Mesodermal cell (in vitro differentiated cells): ENCODE results near the gene CALML6.
A peak's percentile ranks its signal among the peaks of the same experiment; 100 is the strongest.
"Not testable (repeated sequence)": the region's sequence is repeated elsewhere in the genome, so short reads cannot be mapped to it uniquely, and the experiment has no call there.

Experiments
- H3K27ac ChIP-seq: 2 replicates; pipeline ENCODE4 v1.7.0; 2013; ENCODE audit warnings: mild to moderate bottlenecking, low read depth, low read length, moderate library complexity; ENCODE audit not compliant: severe bottlenecking
- H3K36me3 ChIP-seq: 2 replicates; pipeline ENCODE4 v1.7.1; 2013; ENCODE audit warnings: mild to moderate bottlenecking, low read length, moderate library complexity; ENCODE audit not compliant: control insufficient read depth, insufficient read depth
- H3K4me1 ChIP-seq: one replicate; pipeline ENCODE4 v1.7.1; 2013; ENCODE audit warnings: mild to moderate bottlenecking, low read length; ENCODE audit not compliant: insufficient read depth, control insufficient read depth, poor library complexity, severe bottlenecking
- H3K4me3 ChIP-seq: 2 replicates; pipeline ENCODE4 v1.7.0; 2013; ENCODE audit warnings: low read length, control low read depth, mild to moderate bottlenecking; ENCODE audit not compliant: insufficient read depth, poor library complexity, severe bottlenecking; ENCODE audit errors: extremely low read depth
- H3K9me3 ChIP-seq: 2 replicates; pipeline ENCODE4 v1.7.1; 2013; ENCODE audit warnings: mild to moderate bottlenecking, low read length, moderate library complexity; ENCODE audit not compliant: control insufficient read depth
- WGBS, 2 experiments: methylation state at CpG; one replicate each; pipeline ENCODE4 v1.1.5; 2013; ENCODE audit warnings: missing lambda C conversion rate in 2 of 2; ENCODE audit not compliant: insufficient coverage in 2 of 2; 5-methylcytosine and 5-hydroxymethylcytosine counted together

The CALML6 gene

DNA sequence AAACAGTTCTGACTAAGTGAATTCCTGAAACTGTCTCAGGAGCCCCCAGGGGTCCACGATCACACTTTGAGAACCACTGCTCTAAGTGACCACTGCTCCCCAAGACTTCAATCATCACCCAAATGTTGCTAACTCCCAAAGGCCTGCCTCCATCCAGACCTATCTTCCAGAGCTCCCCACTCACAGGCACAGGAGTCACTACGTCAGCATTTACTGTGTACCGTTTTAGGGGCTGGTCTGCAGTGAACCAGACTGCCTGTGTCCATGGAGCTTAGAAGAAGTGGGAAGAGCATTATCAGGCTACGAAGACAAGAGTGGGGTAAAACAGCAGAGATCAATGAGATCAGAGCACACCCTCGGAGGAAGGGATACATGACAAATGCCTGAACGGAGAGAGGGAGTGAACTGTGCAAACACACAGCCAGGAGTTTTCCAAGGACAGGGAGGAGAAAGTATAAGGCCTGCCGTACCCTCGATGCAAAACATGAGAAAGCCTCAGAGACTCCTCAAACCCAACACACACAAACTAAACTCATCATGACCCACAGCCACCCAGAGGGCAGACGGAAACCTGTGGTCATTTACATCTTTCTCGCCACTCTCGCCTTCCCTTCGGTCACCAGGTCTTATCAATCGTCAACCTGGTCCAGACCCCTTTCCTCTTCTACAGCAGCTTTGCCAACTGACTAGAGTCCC is 34.3 kb upstream of the CALML6 start:
- Histone ChIP-seq H3K36me3 (peaks cover 70% of the 10 kb centered on the region), H3K9me3 (no peaks in the 10 kb centered on the region), H3K27ac (no peak overlapping the region), H3K4me1 (peaks cover 22% of the 10 kb centered on the region), H3K4me3 (no peak overlapping the region)
- 91 to 92% methylated on average over 9 to 11 of the region's 13 CpGs for WGBS, 2 experiments

DNA sequence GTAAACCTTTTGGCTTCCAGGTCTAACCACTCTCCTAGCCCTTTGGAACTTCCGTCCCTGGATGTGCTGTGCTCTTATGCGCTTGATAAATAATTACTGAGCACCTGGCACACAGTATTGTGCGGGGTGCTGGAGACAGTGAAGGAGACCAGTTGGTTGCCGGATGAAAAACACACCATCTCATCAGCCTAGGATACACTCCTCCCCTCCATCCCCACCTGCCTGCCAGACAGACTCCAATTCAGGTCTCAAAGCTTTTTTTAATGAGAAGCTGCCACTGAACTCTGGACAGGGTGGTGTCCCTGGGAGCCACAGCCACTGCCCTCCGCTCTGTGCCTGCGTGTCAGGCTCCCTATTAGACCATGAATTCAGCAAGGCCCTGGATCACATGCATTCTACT is 33.3 kb upstream of the CALML6 start:
- Histone ChIP-seq H3K4me1 (peaks cover 22% of the 10 kb centered on the region), H3K27ac (no peak overlapping the region)

DNA sequence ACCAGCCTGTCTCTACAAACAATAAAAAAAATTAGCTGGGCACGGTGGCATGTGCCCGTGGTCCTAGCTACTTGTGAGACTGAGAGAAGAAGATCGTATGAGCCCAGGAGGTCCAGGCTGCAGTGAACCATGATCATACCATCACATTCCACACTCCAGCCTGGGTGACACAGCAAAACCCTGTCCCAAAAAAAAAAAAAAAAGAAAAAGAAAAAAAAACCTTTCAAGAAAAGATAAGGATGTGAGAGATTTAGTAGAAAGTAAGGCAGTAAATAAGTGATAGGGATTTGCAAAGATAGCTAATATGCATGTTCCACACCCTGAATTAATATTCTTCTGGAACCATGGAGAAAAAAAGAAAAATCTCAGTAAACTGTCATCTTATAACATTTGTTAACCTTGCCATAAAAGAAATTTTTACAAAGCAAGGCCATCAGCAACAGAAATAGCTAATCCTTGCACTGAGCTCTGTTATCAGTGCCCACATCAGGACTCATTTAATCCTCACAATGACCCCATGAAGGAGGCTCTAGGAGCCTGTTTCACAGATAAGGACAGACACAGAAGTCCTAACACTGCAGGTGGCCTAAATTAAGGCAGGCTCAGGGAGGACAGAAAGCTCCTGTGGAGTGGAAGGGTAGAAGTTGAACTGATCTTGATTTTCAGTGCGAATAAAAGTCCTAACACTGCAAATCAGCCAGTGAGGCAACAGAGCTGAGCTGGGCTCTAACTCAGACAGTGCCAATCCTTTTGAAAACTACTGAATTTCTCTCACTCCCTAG is 31.8 kb upstream of the CALML6 start:
- Histone ChIP-seq H3K4me1 (peaks cover 27% of the 10 kb centered on the region), H3K4me3 (no peak overlapping the region), H3K36me3 (peaks cover 68% of the 10 kb centered on the region), H3K27ac (peak overlapping the region; percentile 51), H3K9me3 (no peaks in the 10 kb centered on the region)
- 80 to 81% methylated on average over 1 to 3 of the region's 4 CpGs for WGBS, 2 experiments

More for the DNA sequence above, 33.3 kb upstream of the CALML6 start:
- WGBS, 2 experiments, result 95 to 98% methylated on average over 4 to 6 of the region's 6 CpGs
- Histone ChIP-seq H3K36me3 (peaks cover 70% of the 10 kb centered on the region), H3K4me3 (no peak overlapping the region), H3K9me3 (no peaks in the 10 kb centered on the region)

DNA sequence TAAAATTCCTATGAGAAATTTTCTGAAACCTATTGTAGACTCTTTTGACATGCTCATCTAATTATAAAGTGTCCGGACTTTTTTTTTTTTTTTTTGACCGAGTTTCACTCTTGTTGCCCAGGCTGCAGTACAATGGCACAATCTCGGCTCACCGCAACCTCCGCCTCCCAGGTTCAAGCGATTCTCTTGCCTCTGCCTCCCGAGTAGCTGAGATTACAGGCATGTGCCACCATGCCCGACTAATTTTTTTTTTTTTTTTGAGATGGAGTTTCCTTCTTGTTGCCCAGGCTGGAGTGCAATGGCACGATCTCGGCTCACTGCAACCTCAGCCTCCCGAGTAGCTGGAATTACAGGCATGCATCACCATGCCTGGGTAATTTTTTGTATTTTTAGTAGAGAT is 31.2 kb upstream of the CALML6 start:
- not testable (repeated sequence) for H3K9me3 ChIP-seq, H3K4me3 ChIP-seq
- peak overlapping the region; percentile 51 for H3K27ac ChIP-seq
- WGBS, 2 experiments, result 83% methylated on average over 6 to 7 of the region's 11 CpGs
- H3K36me3 ChIP-seq, result peaks cover 65% of the 10 kb centered on the region
- peaks cover 28% of the 10 kb centered on the region for H3K4me1 ChIP-seq

DNA sequence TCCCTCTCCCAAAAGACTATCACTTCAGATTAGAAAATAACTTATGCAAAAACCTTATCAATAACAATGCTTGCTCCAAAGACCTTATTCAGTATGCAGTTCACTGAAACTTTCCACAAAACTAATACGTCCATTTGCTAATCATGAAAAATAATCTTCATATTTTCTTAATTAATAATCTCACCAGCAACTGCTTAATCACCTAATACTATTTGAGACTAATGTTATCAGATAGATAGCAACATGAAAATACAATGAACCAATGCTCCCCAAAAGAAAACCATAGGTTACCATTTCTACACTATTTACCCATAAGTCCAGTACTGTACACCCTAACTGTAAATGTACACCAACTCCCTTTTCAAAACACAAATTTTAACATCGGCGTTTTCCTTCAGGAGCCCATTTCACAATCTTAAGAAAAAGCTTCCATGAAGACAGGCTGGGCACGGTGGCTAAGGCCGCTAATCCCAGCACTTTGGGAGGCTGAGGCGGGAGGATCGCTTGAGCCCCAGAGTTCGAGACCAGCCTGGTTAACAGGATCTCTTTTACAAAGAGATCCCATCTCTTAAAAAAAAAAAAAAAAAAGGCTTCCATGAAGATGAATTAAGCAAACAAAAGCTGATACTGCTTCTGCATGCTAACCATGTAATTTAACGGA is 25.8 kb upstream of the CALML6 start:
- peaks cover 17% of the 10 kb centered on the region for H3K4me1 ChIP-seq
- peak overlapping the region; percentile 67 for H3K4me3 ChIP-seq
- 19 to 37% methylated on average over 5 to 6 of the region's 9 CpGs for WGBS, 2 experiments
- peaks cover 41% of the 10 kb centered on the region for H3K36me3 ChIP-seq
- no peaks in the 10 kb centered on the region for H3K9me3 ChIP-seq
- H3K27ac ChIP-seq, result peak overlapping the region; percentile 93

- WGBS, 2 experiments, result 0% methylated on average over 40 to 72 of the region's 88 CpGs
- Histone ChIP-seq H3K4me3 (peak overlapping the region; percentile 67), H3K4me1 (peaks cover 22% of the 10 kb centered on the region), H3K9me3 (no peaks in the 10 kb centered on the region), H3K27ac (peak overlapping the region; percentile 93), H3K36me3 (peaks cover 35% of the 10 kb centered on the region)
These were observed 25.1 kb upstream of the CALML6 start for GRCh38 chr1:1889847-1890505.

DNA sequence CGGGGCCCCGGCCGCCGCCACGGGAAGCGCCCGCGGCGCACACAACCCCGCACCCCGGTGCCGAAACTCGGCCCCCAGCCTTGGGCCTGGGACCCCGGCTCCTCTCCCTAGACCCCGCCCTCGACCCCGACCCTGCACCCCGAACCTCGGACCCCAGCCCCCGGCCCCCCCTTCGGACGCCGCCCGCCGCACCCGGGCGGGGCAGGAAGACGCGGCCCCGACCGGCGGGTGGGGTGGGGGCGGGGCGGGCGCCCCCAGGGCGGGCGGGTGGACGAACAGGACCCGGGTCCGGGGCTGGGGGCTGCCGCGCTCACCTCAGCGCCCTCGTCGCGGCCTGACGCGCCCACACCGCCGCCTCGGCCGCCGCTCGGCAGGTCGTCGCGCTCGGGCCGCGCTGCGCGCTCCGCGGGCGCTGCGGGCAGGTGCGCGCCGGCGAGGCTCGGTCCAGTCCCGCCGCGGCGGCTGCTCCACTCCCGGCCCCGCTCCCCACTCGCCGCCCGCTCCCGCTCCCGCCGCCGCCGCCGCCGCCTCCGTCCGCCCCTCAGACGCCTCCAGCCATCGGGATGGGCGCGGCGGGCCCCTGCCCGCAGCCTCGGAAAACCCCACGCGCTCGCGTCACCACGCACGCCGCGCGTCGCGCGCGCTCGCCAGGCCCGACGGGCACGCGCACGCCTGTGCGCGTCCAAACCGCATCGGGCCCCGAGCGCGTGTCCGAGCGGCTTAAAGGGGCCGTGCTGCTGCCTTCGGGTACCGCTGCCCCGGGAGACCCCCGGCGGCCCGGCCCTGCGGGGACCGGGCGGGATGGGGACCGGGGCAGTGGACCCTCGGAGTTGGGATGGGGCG is 24.3 kb upstream of the CALML6 start, which contains the start of gene GNB1:
GNB1 (minus strand) TSS at position 582 of the 843 bp plus-strand sequence. CDS start 65,634 bp downstream, outside the sequence.
- peaks cover 22% of the 10 kb centered on the region for H3K4me1 ChIP-seq
- H3K9me3 ChIP-seq, result no peaks in the 10 kb centered on the region
- WGBS, 2 experiments, result 0% methylated on average over 65 to 78 of the region's 137 CpGs
- peak within 1 kb of the TSS; percentile 67 for H3K4me3 ChIP-seq
- H3K27ac ChIP-seq, result peak within 1 kb of the TSS; percentile 93
- peaks cover 29% of the 10 kb centered on the region for H3K36me3 ChIP-seq

- H3K36me3 ChIP-seq, result peaks cover 22% of the 10 kb centered on the region
- 8 to 9% methylated on average over 43 to 49 of the region's 59 CpGs for WGBS, 2 experiments
- no peak overlapping the region for H3K27ac ChIP-seq
- H3K4me3 ChIP-seq, result peak overlapping the region; percentile 42
- H3K4me1 ChIP-seq, result peaks cover 22% of the 10 kb centered on the region
- no peaks in the 10 kb centered on the region for H3K9me3 ChIP-seq
These were observed 23.5 kb upstream of the CALML6 start for GRCh38 chr1:1891349-1892078.

DNA sequence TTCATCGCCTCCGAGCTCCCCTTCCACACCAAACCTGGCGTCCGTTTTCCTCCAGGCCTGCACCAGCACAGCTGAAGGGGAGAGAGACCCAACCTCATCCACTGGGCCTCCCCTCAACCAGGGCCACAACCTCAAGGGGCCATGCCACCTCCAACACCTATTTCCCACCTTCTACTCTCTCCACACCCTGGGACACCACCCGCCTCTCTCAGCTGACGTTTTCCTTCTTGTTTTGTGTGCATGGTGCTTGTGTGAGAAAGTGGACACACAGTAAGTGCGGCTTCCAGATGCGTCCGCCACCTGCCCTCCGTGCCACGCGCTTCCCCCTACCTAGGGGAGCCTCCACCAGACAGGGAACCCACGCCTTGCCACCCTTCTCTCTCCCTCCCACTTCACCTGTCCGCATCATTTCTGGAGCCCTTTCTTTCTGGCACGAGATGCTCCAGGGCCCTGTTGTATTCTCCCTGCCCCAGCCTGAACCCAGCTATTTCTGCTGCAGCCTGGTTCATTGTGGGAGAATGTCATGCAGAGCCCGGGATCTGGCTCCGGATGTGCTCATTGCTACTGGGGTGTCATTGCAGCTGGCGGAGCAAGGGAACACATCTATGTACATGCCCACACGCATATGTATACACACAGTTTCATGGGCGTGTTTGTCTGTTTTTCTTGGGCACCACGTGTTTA is 22.8 kb upstream of the CALML6 start:
- Histone ChIP-seq H3K36me3 (peaks cover 15% of the 10 kb centered on the region), H3K4me3 (peak overlapping the region; percentile 42), H3K9me3 (no peaks in the 10 kb centered on the region), H3K27ac (no peak overlapping the region), H3K4me1 (peaks cover 22% of the 10 kb centered on the region)
- WGBS, 2 experiments, result 89 to 93% methylated on average over 13 to 18 of the region's 21 CpGs
